HG02678 (cell line): Measurements from ENCODE around the gene IL6R.

ENCODE experiments used
- ATAC-seq: cut with Tn5 transposase; IDR thresholded peaks from one replicate; pipeline ENCODE4 v1.9.1; 2021; ENCODE audit warnings: mild to moderate bottlenecking, moderate library complexity; ENCODE audit not compliant: unreplicated experiment

IL6R gene

DNA sequence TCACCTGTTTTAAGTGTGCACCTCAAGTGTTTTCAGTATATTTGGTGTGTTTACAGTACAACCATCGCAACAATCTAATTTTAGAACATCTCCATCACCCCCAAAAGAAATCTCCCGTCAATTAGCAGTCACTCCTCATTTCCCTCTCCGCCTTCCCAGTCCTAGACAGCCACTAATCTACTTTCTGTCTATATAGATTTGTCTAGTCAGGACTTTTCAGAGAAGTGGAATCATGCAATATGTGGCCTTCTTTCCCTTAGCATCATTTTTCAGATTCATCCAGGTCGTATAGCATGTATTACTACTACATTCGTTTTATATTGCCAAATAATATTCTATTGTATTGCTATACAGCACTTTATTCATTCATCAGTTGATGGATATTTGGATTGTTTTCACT lies 98.8 kb downstream of the IL6R start:
- ATAC-seq, result no peak

DNA sequence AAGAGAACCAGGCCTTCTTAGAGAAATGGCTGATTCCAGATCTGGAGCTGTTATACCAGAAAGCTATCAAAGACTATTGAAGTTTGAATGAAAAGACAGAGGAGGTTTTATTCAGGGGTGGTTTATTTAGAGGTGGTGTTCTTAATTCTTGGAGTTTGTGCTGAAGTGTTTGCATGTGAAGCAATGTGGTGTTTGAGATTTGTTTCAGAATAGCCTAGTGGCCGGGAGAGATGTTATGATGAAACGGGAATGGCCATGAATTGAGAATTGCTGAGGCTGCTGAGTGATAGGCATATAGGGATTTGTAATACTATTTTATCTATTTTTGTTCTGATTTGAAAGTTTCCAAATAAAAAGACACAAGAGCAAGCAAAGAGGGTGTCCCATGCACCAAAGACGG lies 107.6 kb downstream of the IL6R start:
- no peak for ATAC-seq

DNA sequence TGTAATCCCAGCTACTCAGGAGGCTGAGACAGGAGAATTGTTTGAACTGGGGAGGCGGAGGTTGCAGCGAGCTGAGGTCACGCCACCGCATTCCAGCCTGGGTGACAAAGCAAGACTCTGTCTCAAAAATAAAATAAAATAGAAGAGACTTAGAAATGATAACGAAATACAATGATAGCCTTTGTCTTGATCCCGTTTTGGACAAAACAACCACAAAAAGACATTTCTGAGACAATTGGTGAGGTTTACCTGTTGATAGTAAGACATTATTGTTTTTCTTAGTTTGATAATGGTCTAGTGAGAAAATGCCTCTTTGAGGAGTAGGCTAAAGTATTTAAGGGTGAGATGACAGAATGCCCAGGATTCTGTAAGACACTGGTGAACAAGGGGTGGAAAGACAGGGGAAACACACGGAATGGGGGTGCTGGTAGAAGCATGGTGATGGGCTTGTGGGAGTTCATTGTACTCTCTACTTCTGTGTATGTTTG lies 109.0 kb downstream of the IL6R start:
- ATAC-seq, result no peak

DNA sequence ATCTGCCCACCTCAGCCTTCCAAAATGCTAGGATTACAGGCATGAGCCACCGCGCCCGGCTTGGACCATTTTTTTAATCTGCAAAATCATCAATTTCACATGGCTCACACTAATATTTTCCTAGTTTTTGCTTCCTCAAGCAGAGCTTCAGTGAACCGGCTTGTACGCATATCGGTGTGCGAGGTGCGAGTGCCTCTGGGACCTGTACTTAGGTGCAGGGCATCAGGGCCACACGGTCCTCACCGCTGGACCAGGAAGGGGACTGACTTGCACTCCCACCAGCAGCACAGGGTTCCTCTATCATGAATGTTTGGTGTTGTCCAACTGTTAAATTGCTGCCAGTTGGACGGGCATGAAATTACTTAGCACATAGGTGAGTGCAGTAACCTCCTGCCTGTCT lies 112.5 kb downstream of the IL6R start:
- no peak for ATAC-seq
